Right lobe of liver (tissue), 6 donors: ENCODE results near the gene NCK1. TPM values are rescaled to one million over a fixed set of nuclear protein-coding genes. Genes with fewer than 3 reads are reported as not detected.
A peak's percentile ranks its signal among the peaks of the same experiment; 100 is the strongest.

Source experiments
- ATAC-seq, 4 donors: fragments of 200-7000 bp; cut with Tn5 transposase; one replicate each; pipeline ENCODE4 v1.9.1; 2020; ENCODE audit warnings: mild to moderate bottlenecking in 4 of 4, moderate library complexity in 4 of 4
- DNase-seq, 3 donors: peaks; one replicate each; pipeline ENCODE4 v3.0.0-alpha.2; 2020
- H3K27ac ChIP-seq, 3 donors: fragments of 200-600 bp; one replicate each; pipeline ENCODE4 v1.8.0; 2022
- H3K27me3 ChIP-seq, 2 donors: fragments of 200-600 bp; one replicate each; pipeline ENCODE4 v1.8.0; 2022
- H3K36me3 ChIP-seq, 4 donors: fragments of 200-600 bp; sonication (generic) in 1 of 4; one replicate each; pipeline versions ENCODE4 v1.5.1 to v1.8.0; 2017 to 2022; ENCODE audit warnings: control low read depth in 1 of 4
- H3K4me1 ChIP-seq, 4 donors: fragments of 200-600 bp; sonication (generic) in 1 of 4; one replicate each; pipeline versions ENCODE4 v1.5.1 to v1.8.0; 2017 to 2022; ENCODE audit warnings: control low read depth in 1 of 4
- H3K4me3 ChIP-seq, 3 donors: fragments of 200-600 bp; one replicate each; pipeline ENCODE4 v1.8.0; 2022
- H3K9me3 ChIP-seq, 4 donors: fragments of 200-600 bp; sonication (generic) in 1 of 4; one replicate each; pipeline versions ENCODE4 v1.5.1 to v1.8.0; 2017 to 2022; ENCODE audit warnings: control low read depth in 1 of 4
- POLR2A ChIP-seq: fragments of 450-650 bp; IDR thresholded peaks from one replicate; pipeline ENCODE4 v1.6.1; 2017; ENCODE audit warnings: antibody characterized with exemption, mild to moderate bottlenecking
- WGBS: methylation state at CpG from one replicate; pipeline ENCODE4 v1.1.6; 2018; ENCODE audit warnings: low coverage, low lambda C conversion rate; ENCODE audit not compliant: insufficient coverage; ENCODE audit errors: missing lambda C conversion rate; 5-methylcytosine and 5-hydroxymethylcytosine counted together
- intact Hi-C, 2 donors: fragments of 100-400 bp; cut with DNase I; formaldehyde crosslinking; loops; one replicate each; pipeline versions ENCODE4 v1.11.2 to v1.14.1; 2022
- total RNA-seq, 6 experiments: library from RNA; depleted of rRNA in 2 of 6; stranded (reverse); fragments of >200 nt in 2 of 6; fragmentation: NEBNext Ultra II Directional in 3 of 6; extraction: Animal tissue kit (Norgen Biotek cat#: 25700) in 3 of 6; gene quantifications; one replicate each; pipeline versions ENCODE4 v1.1.0 to v1.2.4, GENCODE V29; 2016 to 2023
- TF ChIP-seq, protein P1 (sequence below), 4 donors: fragments of 200-600 bp in 3 of 4; fragments of 450-650 bp in 1 of 4; IDR thresholded peaks; one replicate each; pipeline versions ENCODE4 v1.5.1 to v1.8.0; 2016 to 2022; ENCODE audit warnings: antibody characterized with exemption in 4 of 4, mild to moderate bottlenecking in 2 of 4
- donor health status: DM: no; HTN: yes; CAD: no.
- donor health status: DM: no; HTN: no; CAD: no.
- donor health status: DM: no; HTN: no; CAD: no.
- donor health status: DM: no; HTN: yes; CAD: no.
- donor health status: DM: no; HTN: yes; CAD: no.

The NCK1 gene
- total RNA-seq, 6 experiments from 2014 or later, result 21.4 to 27.0 (median 23.7) TPM

DNA sequence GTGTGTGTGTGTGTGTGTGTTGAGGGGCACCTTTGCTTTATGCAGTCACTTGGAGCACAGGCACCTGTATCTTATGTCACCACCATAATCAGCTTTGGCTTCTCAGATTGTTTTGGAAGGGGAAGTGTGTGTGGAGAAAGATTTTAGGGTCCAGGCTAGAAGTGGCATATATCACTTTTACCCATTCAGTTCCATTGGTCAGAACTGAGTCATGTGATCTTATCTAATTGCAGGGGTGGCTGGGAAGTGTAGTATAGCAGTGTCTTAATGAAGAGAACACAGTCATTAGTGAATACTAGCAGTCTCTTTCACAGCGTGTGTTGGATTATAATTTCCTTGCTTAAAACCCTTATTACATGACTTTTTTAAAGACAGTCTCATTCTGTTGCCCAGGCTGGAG lies 20.6 kb downstream of the NCK1 start:
- WGBS, result 67% methylated on average over 1 of the region's 1 CpG
- Histone ChIP-seq H3K36me3 (no peaks in the 10 kb centered on the region), H3K9me3 (no peaks in the 10 kb centered on the region), H3K27me3 (no peaks in the 10 kb centered on the region), H3K27ac (no peak overlapping the region), H3K4me3 (no peak overlapping the region), H3K4me1 (no peaks in the 10 kb centered on the region)
- ATAC-seq (peak in 2 of 4 donors; percentile 26 to 46), DNase-seq (no peak)
- intact Hi-C loops, result no loop called here
- no peak for TF ChIP-seq POLR2A
- TF ChIP-seq, protein P1, sequence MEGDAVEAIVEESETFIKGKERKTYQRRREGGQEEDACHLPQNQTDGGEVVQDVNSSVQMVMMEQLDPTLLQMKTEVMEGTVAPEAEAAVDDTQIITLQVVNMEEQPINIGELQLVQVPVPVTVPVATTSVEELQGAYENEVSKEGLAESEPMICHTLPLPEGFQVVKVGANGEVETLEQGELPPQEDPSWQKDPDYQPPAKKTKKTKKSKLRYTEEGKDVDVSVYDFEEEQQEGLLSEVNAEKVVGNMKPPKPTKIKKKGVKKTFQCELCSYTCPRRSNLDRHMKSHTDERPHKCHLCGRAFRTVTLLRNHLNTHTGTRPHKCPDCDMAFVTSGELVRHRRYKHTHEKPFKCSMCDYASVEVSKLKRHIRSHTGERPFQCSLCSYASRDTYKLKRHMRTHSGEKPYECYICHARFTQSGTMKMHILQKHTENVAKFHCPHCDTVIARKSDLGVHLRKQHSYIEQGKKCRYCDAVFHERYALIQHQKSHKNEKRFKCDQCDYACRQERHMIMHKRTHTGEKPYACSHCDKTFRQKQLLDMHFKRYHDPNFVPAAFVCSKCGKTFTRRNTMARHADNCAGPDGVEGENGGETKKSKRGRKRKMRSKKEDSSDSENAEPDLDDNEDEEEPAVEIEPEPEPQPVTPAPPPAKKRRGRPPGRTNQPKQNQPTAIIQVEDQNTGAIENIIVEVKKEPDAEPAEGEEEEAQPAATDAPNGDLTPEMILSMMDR (IDR thresholded peaks at IDR 0.05), result no peak

DNA sequence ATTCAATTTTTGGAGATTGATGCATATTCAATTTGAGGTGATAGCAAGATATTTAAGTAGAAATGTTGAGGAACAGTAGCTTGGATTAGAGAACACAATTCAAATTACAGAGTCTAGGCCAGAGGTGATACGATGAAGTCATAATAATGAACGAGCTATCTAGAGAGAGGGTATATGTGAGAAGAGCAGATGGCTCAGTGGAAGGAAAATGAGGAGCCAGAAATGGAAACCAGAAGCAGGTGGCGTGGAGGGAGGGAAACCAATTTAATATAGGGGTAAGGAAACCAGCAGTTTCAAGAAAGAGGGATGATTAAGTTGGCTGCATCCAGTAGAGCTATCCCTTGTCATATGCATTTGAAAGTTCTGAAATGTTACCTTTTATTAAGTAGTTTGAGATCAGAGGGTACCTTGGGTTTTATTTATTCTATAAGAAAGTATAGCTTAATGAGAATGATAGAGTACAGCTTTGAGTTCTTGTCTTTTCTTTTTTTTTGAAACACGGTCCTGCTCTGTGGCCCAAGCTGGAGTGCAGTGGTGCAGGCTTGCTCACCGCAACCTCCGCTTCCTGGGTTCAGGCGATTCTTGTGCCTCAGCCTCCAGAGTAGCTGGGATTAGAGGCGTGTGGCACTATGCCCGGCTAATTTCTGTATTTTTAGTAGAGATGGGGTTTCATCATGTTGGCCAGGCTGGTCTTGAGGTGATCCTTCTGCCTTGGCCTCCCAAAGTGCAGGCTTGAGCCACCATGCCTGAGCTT lies 22.1 kb downstream of the NCK1 start:
- Histone ChIP-seq H3K27ac (no peak overlapping the region), H3K4me3 (no peak overlapping the region), H3K9me3 (no peaks in the 10 kb centered on the region), H3K36me3 (no peaks in the 10 kb centered on the region), H3K4me1 (no peaks in the 10 kb centered on the region), H3K27me3 (no peaks in the 10 kb centered on the region)
- intact Hi-C loops, result no loop called here
- 88% methylated on average over 9 of the region's 9 CpGs for WGBS
- ATAC-seq, result no peak
- TF ChIP-seq POLR2A, result no peak
- TF ChIP-seq, protein P1 (IDR thresholded peaks at IDR 0.05), result no peak
- no peak for DNase-seq

DNA sequence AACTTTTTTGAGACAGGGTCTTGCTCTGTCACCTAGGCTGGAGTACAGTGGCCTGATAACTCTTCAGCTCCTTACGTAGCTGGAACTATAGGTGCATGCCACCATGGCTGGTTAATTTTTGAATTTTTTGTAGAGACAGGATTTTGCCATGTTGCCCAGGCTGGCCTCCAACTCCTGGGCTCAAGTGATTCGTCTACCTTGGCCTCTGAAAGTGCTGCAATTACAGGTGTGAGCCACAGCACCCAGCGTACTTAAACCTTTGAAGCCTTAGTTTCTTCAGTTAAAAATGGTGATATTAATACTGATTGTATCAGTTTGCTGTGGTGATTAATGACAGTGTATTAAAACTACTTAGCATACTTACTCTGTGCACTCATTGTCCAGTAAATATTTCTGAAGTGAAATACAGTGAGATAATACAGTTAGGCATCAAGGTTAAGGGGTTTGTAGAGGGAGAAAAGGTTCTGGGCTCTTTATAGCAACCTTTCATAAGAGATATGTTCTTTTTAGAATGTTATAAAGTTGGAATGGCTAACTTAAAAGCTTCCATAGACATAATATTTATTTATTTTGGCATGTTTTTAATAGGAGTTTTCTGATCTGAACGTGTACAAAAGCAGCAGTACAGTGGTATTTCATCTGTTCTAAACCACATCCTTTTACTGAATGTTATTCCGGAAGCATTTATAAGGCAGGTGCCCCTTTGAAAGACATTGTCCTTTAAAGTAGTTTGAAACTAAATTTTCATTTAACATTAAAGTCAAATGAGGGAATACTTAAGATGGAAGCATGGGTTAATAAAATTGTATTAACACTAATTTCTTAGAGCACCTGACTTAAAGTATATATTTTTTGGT lies 23.6 kb downstream of the NCK1 start:
- TF ChIP-seq, protein P1 (IDR thresholded peaks at IDR 0.05), result no peak
- no peak for TF ChIP-seq POLR2A
- intact Hi-C loops, result no loop called here

DNA sequence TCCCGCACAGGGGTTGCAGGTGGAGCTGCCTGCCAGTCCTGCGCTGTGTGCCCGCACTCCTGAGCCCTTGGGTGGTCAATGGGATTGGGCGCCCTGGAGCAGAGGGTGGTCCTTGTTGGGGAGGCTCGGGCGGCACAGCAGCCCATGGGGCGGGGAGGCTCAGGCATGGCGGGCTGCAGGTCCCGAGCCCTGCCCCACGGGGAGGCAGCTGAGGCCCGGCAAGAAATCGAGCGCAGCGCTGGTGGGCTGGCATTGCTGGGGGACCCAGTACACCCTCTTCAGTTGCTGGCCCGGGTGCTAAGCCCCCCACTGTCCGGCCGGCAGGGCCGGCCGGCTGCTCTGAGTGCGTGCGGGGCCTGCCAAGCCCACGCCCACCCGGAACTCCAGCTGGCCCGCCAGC lies 27.9 kb downstream of the NCK1 start:
- no peaks in the 10 kb centered on the region for H3K4me1 ChIP-seq
- H3K4me3 ChIP-seq, result no peak overlapping the region
- H3K27ac ChIP-seq, result no peak overlapping the region
- H3K36me3 ChIP-seq, result no peaks in the 10 kb centered on the region
- no peak for TF ChIP-seq POLR2A
- TF ChIP-seq, protein P1 (IDR thresholded peaks at IDR 0.05), result no peak
- 70% methylated on average over 4 of the region's 24 CpGs for WGBS
- no peaks in the 10 kb centered on the region for H3K27me3 ChIP-seq
- intact Hi-C loops, result no loop called here
- no peak for ATAC-seq
- peaks cover 0 to 5% (median 0%) of the 10 kb centered on the region in 4 donors for H3K9me3 ChIP-seq
- DNase-seq, result no peak

More for the DNA sequence above, 23.6 kb downstream of the NCK1 start:
- Histone ChIP-seq H3K4me3 (no peak overlapping the region), H3K27ac (no peak overlapping the region), H3K36me3 (no peaks in the 10 kb centered on the region), H3K27me3 (no peaks in the 10 kb centered on the region), H3K4me1 (no peaks in the 10 kb centered on the region), H3K9me3 (no peaks in the 10 kb centered on the region)
- ATAC-seq, result no peak
- WGBS, result 60% methylated on average over 5 of the region's 5 CpGs
- no peak for DNase-seq
